NCI-H2171 (cell line): ENCODE measurements around the gene IGHMBP2.
"Not testable (repeated sequence)": the region's sequence is repeated elsewhere in the genome, so short reads cannot be mapped to it uniquely, and the experiment has no call there.

Experiments used
- DNase-seq: peaks from one replicate; lab custom pipeline; 2025; lab: John Stamatoyannopoulos, UW

The IGHMBP2 gene

GRCh38 chr11:68963779-68964178 is 60.1 kb downstream of the IGHMBP2 start:
- no peak for DNase-seq

- peak; percentile 15 for DNase-seq
Measured at GRCh38 chr11:68965901-68966853, 62.5 kb downstream of the IGHMBP2 start.

- DNase-seq: no peak
Measured at GRCh38 chr11:68966894-68967780, 63.4 kb downstream of the IGHMBP2 start.

DNA sequence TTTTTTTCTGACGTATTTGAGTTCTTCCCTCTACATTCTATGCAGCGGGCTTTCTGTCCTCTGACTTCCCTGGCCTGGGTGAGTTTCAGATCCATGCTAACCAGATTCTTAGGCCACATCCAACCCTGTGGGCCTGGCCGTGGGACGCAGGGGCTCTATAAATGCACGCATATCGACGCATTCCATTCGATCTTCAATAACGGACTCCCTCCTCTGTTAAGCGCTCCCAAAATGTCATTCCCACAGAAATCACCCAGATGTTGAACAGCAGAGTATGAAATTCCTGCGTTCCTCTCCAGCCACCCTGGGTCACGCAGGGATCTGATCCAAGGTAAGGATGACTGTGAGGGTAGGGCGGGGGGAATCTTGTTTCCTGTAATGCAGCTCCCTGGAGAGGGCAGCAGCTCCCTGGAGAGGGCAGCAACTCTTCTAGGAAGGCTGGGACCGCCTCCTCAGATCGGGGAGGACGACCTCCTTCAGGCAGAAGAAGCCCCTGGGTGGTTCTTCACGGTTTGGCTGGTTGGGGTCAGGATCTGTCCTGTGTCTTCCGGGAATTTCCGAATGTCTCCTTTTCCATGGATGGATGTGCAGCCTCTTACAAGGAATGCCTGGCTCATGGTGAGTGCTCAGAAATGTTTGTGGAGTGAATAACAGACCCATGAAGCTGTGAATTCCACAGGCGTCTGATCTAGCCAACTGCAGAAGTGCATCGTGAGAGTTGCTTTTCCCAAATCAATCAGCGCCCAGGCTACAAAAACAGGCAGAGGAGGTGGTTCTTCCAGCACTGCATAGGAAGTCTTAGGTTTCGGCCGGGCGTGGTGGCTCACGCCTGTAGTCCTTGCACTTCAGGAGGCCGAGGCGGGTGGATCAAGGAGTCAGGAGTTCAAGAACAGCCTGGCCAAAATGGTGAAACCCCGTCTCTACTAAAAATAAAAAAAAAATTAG is 64.9 kb downstream of the IGHMBP2 start:
- no peak for DNase-seq

- no peak for DNase-seq
Measured at GRCh38 chr11:68969386-68969785, 65.7 kb downstream of the IGHMBP2 start.

DNA sequence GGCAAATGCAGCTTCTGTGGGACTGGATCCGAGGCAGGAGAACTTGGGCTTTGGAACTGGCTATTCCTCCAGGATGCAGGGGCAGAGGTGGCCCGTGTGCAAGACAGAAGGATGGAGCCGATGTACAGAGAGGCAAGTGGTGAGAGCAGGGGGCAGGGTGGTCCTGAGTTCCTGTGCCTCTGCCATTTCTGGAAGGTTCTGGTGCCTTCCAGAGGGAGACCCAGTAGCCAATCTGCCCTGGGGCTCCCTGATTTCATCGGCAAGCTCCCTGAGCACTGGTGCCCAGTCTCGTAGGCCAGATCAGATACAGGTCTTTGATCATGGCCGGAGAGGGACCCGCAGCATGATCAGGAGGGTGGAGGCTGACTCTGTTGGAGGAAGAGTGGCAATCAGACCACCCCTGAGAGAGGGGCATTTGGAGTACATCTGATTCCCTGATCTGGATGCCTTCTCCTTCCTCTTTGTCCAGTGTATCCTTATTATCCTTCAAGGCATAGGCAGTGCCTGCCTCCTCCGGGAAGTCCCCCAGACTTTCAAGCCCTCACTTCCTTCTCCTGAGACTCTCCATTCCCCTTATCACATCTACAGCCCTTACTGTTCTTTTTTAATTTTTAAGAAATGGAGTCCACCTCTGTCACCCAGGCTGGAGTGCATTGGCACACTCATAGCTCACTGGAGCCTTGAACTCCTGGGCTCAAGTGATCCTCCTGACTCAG is 67.4 kb downstream of the IGHMBP2 start:
- no peak for DNase-seq

- no peak for DNase-seq
Measured at GRCh38 chr11:68973219-68973618, 69.5 kb downstream of the IGHMBP2 start.

DNA sequence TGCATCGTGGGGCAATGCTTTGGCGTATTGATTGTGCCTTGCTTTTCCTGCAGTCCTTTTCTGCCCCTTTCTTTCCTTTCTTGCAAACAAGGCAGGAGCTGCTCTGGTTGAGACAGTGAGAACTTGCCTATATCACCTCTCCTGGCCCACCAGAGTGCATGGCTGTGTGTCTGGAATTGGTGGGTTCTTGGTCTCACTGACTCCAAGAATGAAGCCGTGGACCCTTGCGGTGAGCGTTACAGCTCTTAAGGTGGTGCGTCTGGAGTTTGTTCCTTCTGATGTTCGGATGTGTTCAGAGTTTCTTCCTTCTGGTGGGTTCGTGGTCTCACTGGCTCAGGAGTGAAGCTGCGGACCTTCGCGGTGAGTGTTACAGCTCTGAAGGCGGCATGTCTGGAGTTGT is 70.0 kb downstream of the IGHMBP2 start:
- not testable (repeated sequence) for DNase-seq

- DNase-seq: peak; percentile 62
Measured at GRCh38 chr11:68974421-68975194, 70.9 kb downstream of the IGHMBP2 start.

GRCh38 chr11:68976095-68976494 is 72.4 kb downstream of the IGHMBP2 start:
- no peak for DNase-seq

DNA sequence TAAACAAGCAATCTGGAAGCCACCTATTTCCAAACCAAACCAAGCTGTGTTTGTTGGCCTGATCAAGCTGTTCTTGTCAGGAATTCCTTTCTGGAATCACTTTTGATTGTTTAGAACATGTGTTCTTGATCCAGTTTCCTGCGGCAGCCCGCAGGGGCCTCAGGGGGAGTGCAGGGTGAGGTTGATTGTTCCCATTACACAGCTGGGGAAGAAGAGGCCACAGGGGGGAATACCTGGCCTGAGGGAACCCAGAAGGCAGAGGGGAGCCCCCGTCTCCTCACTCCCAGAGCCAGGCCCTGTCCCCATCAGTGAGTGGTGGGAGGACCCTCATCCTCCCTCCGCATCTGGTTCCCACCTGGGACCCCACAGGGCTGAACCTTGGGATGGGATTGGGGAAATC is 72.9 kb downstream of the IGHMBP2 start:
- no peak for DNase-seq

- DNase-seq: no peak
Measured at GRCh38 chr11:68977781-68978625, 74.3 kb downstream of the IGHMBP2 start.

GRCh38 chr11:68978626-68978930 is 74.9 kb downstream of the IGHMBP2 start:
- no peak for DNase-seq

- no peak for DNase-seq
Measured at GRCh38 chr11:68978931-68979594, 75.4 kb downstream of the IGHMBP2 start.

- no peak for DNase-seq
Measured at GRCh38 chr11:68979931-68980775, 76.5 kb downstream of the IGHMBP2 start.

- no peak for DNase-seq
Measured at GRCh38 chr11:68980776-68981065, 77.0 kb downstream of the IGHMBP2 start, which contains the start of gene MRGPRD. TSS of gene MRGPRD (minus strand) at chr11:68980986. CDS start at chr11:68980986, 0 bp downstream.

- no peak for DNase-seq
Measured at GRCh38 chr11:68982134-68982533, 78.4 kb downstream of the IGHMBP2 start.

DNA sequence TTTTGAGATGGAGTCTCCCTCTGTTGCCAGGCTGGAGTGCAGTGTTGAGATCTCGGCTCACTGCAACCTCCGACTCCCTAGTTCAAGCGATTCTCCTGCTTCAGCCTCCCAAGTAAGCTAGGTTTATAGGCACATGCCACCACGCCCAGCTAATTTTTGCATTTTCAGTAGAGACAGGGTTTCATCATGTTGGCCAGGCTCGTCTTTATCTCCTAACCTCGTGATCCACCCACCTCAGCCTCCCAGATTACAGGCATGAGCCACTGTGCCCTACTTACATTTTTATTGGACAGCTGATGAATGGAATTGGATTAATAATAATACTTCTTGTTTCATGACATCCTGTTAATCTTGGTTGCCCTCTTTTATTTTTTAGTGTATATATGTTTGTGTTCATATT is 80.1 kb downstream of the IGHMBP2 start:
- no peak for DNase-seq
